ENCODE data around the gene VPS33A.
"Not testable (repeated sequence)": the region's sequence is repeated elsewhere in the genome, so short reads cannot be mapped to it uniquely, and the experiment has no call there.

VPS33A gene

GRCh38 chr12:122266230-122266901 lies at the start of gene VPS33A:
Gene VPS33A (minus strand): TSS chr12:122266494. CDS start chr12:122266408, 86 bp downstream.
- DNase-seq (ENCODE audit: low spot score), result peak; percentile 95

DNA sequence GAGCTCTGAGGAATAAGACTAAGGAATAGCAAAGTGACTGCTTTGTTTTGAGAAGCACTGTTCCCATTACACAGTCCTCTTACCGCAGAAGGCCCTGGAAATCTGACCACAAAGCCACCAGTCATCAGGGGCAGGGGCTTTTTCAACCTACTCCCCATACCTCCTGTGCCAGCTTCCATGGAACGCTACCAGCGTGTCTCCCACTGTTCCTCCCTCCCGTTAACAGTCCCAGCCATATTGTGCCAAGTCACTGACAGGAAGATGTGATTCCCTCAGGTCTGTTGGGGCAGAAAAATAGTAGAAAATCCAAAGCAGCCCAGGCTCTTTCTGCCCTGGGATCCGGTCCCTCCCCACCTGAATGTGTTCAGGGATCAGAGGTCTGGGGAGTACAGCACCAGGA lies 46.6 kb upstream of the VPS33A start:
- DNase-seq (ENCODE audit: low spot score), result no peak

DNA sequence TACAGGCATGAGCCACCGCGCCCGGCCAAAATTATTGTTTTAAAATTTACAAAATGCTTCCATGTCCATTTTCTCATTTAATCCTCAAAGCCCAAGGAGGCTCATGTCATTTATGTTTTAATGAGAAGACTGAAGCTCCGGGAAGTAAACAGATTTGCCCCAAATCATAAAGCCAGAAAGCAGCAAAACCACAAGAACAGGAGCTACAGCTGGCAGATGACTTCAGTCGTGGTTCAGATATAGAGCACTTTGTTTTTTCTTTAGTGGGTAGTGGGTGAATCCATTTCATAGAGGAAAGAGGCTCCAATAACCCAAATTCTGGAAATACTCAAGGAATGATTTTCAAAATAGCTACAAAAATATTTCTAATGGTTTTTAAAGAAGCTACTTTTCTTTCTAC lies 45.4 kb upstream of the VPS33A start:
- DNase-seq (ENCODE audit: low spot score), result no peak

- no peak for DNase-seq (ENCODE audit: low spot score)
These were observed 44.5 kb upstream of the VPS33A start for GRCh38 chr12:122310626-122311333.

DNA sequence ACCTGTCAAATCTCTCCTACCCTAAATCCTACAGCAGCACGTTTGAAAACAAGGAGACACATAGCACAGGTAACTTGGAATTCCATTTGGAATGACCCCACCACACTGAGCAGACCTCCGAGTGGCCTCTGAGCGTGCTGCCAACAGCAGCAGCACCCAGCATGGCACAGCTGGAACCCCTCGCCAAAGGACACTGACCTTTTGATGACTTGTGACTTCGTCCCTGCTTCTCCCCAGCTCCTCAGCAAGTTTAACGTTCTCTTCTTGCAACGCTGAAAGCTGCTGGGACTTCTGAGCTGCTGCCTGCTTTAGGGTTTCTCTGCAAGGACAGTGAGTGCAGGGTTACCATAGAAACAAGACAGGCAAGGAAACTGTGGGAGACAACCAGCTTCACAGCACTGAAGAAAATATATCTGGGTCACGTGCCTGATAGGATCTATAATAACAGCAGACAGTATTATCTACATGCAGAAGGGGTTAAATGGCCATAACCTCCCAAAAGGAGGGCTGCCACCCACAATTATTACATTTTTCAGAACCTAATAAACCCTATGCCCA lies 43.3 kb upstream of the VPS33A start:
- no peak for DNase-seq (ENCODE audit: low spot score)

GRCh38 chr12:122308811-122309210 lies 42.5 kb upstream of the VPS33A start:
- no peak for DNase-seq (ENCODE audit: low spot score)

GRCh38 chr12:122306407-122306806 lies 40.1 kb upstream of the VPS33A start:
- no peak for DNase-seq (ENCODE audit: low spot score)

DNA sequence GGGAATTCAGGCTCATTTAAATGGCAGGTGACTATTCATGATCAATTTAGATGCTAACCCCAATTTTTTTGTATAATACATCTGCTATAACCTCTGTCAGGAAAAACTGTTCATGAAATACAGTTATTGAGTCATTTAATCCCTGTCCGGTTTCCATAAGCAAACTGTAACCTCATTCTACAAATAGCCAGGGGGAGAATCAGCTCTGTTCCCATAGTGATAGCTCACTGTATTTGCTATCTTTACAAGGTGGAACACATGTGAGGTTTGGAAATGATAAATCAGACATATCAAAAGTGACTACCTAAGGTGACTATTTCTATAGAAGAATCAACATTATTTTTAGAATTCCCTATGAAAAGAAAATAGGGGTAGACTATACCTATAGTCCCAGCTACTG lies 38.6 kb upstream of the VPS33A start:
- DNase-seq (ENCODE audit: low spot score), result no peak

DNA sequence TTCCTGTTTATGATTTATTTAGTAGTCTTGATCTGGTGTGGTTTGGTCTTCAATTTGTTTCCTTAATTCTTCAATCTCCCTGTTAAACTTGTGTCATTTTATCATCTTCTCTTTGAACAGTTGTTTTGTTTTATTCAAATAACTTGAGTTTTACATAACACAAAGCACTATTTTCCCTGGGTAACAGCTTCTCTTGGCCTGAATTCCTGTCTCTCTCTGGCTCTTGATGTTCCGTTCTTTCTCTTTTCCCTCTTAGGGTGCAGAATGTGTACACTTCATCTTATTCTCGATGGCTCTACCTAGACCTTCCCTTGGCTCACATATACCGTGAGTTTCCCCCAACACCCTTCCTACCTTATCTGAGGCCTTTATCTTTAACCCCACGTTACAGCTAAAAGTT lies 36.8 kb upstream of the VPS33A start:
- DNase-seq (ENCODE audit: low spot score), result no peak

DNA sequence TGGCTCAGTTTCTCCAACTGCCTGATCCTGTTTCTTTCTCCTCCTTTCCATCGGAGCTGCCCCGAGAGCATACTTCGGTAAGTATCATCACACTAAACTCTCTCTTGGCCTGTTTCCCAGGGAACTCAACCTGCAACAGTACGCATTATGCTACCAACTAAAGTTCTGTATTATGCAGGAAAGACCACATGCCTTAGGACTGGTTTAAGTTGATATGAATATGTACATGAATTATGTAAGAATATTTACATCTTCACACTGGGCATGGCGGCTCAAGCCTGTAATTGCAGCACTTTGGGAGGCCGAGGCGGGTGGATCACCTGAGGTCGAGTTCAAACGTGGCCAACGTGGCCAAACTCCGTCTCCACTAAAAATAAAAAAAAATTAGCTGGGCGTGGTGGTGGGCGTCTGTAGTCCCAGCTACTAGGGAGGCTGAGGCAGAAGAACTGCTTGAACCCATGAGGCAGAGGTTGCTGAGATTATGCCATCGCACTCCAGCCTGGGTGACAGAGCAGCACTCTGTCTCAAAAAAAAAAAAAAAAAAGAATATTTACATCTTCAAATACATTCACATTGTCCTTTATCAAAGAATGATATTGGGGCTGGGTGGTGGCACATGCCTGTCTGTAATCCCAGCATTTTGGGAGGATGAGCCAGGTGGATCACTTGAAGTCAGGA lies 31.9 kb upstream of the VPS33A start:
- no peak for DNase-seq (ENCODE audit: low spot score)

- DNase-seq (ENCODE audit: low spot score), result no peak
These were observed 31.2 kb upstream of the VPS33A start for GRCh38 chr12:122297494-122297893.

GRCh38 chr12:122295877-122296276 lies 29.6 kb upstream of the VPS33A start:
- DNase-seq (ENCODE audit: low spot score), result no peak

GRCh38 chr12:122293081-122293480 lies 26.8 kb upstream of the VPS33A start:
- DNase-seq (ENCODE audit: low spot score), result no peak

DNA sequence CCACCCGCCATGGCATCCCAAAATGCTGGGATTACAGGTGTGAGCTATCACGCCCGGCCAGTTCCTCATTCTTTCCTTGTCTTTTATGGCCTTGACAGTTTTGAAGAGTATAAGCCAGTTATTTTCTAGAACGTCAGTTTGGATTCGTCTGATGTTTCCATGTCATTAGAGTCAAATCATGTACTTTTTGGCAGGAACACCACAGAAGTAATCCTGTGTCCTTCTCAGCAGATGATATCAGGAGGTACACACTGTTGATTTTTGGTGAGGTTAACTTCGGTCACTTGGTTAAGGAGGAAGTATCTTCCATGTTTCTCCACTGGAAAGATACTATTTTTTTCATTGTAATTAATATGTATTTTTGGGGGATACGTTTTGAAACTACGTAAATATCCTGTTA lies 25.1 kb upstream of the VPS33A start:
- DNase-seq (ENCODE audit: low spot score), result no peak

GRCh38 chr12:122283680-122284079 lies 17.4 kb upstream of the VPS33A start:
- no peak for DNase-seq (ENCODE audit: low spot score)

GRCh38 chr12:122282061-122282460 lies 15.8 kb upstream of the VPS33A start:
- DNase-seq (ENCODE audit: low spot score), result no peak

- no peak for DNase-seq (ENCODE audit: low spot score)
These were observed 9.9 kb upstream of the VPS33A start for GRCh38 chr12:122276242-122276641.

DNA sequence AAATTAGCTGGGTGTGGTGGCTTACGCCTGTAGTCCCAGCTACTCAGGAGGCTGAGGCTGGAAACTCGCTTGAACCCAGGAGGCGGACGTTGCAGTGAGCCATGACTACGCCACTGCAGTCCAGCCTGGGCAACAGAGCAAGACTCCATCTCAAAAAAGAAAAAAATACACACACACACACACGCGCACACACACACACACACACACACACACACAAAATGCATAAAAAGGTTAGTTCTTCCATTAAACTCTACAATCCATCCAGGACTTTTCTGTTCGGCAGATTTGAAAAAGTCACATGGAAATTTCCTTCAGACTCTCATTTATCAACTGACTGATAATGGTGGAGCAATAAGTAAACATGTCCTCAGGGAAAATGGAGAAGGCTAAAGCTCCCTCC lies 9.2 kb upstream of the VPS33A start:
- DNase-seq (ENCODE audit: low spot score), result no peak

- no peak for DNase-seq (ENCODE audit: low spot score)
These were observed 436 bp downstream of the VPS33A start for GRCh38 chr12:122265886-122266229.

- DNase-seq (ENCODE audit: low spot score), result peak; percentile 16
These were observed 818 bp downstream of the VPS33A start for GRCh38 chr12:122265476-122265875.

DNA sequence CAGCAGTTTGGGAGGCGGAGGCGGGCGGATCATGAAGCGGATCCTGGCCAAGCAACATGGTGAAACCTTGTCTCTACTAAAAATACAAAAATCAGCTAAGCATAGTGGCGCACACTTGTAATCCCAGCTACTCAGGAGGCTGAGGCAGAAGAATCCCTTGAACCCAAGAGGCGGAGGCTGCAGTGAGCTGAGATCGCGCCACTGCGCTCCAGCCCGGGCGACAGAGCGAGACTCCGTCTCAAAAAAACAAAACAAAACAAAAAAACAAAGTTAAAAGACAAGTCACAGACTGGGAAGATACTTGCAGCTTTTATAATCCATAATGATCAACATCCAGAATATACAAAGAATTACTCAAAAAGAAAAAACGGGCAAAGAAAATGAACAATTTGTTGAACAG lies 5.6 kb downstream of the VPS33A start:
- not testable (repeated sequence) for DNase-seq (ENCODE audit: low spot score)

- DNase-seq (ENCODE audit: low spot score), result not testable (repeated sequence)
These were observed 7.4 kb downstream of the VPS33A start for GRCh38 chr12:122258939-122259338.

GRCh38 chr12:122258462-122258861 lies 7.8 kb downstream of the VPS33A start:
- not testable (repeated sequence) for DNase-seq (ENCODE audit: low spot score)

Measured in hematopoietic multipotent progenitor cell treated with erythropoietin and hydrocortisone succinate and interleukin-3 and kit ligand, for 15 days (in vitro differentiated cells).